ENCODE measurements around the gene PCNA. TPM values are rescaled to one million over a fixed set of nuclear protein-coding genes. Genes with fewer than 3 reads are reported as not detected.

The PCNA gene
- total RNA-seq, 4 donors from 2014 or later, result 21.9 to 60.0 (median 54.1) TPM

GRCh38 chr20:5140195-5140594 lies 20.4 kb upstream of the PCNA start:
- Histone ChIP-seq H3K4me3 (no peak overlapping the region), H3K9me3 (no peaks in the 10 kb centered on the region), H3K4me1 (peaks cover 25% of the 10 kb centered on the region), H3K36me3 (peaks cover 4% of the 10 kb centered on the region), H3K27me3 (no peaks in the 10 kb centered on the region), H3K27ac (no peak overlapping the region)
- TF ChIP-seq POLR2AphosphoS5 (IDR thresholded peaks at IDR 0.05), result no peak
- TF ChIP-seq EP300 (IDR thresholded peaks at IDR 0.05), result no peak
- TF ChIP-seq CTCF (IDR thresholded peaks at IDR 0.05), result no peak
- no peak for DNase-seq (ENCODE audit: low spot score in 2 of 2)

GRCh38 chr20:5136096-5136495 lies 16.3 kb upstream of the PCNA start:
- no peak for DNase-seq (ENCODE audit: low spot score in 2 of 2)
- no peak overlapping the region for H3K27ac ChIP-seq
- no peak for TF ChIP-seq POLR2AphosphoS5 (IDR thresholded peaks at IDR 0.05)
- TF ChIP-seq POLR2A (IDR thresholded peaks at IDR 0.05), result no peak
- TF ChIP-seq CTCF (IDR thresholded peaks at IDR 0.05), result no peak
- no peak for TF ChIP-seq EP300 (IDR thresholded peaks at IDR 0.05)
- no peaks in the 10 kb centered on the region for H3K36me3 ChIP-seq
- no peaks in the 10 kb centered on the region for H3K9me3 ChIP-seq
- H3K27me3 ChIP-seq, result no peaks in the 10 kb centered on the region
- H3K4me3 ChIP-seq, result no peak overlapping the region
- WGBS, result 55% methylated on average over 4 of the region's 4 CpGs
- peaks cover 29% of the 10 kb centered on the region for H3K4me1 ChIP-seq

- H3K36me3 ChIP-seq, result no peaks in the 10 kb centered on the region
- TF ChIP-seq EP300 (IDR thresholded peaks at IDR 0.05), result no peak
- 47% methylated on average over 4 of the region's 4 CpGs for WGBS
- no peak overlapping the region for H3K27ac ChIP-seq
- H3K27me3 ChIP-seq, result no peaks in the 10 kb centered on the region
- H3K9me3 ChIP-seq, result no peaks in the 10 kb centered on the region
- H3K4me3 ChIP-seq, result no peak overlapping the region
- no peak for DNase-seq (ENCODE audit: low spot score in 2 of 2)
- H3K4me1 ChIP-seq, result peaks cover 29% of the 10 kb centered on the region
These were observed 15.7 kb upstream of the PCNA start for GRCh38 chr20:5135363-5136012.

GRCh38 chr20:5133998-5134397 lies 14.2 kb upstream of the PCNA start:
- Histone ChIP-seq H3K27me3 (no peaks in the 10 kb centered on the region), H3K36me3 (no peaks in the 10 kb centered on the region), H3K9me3 (no peaks in the 10 kb centered on the region), H3K4me1 (peaks cover 37% of the 10 kb centered on the region), H3K4me3 (no peak overlapping the region), H3K27ac (no peak overlapping the region)
- TF ChIP-seq POLR2AphosphoS5 (IDR thresholded peaks at IDR 0.05) (no peak), POLR2A (IDR thresholded peaks at IDR 0.05) (no peak), CTCF (IDR thresholded peaks at IDR 0.05) (no peak), EP300 (IDR thresholded peaks at IDR 0.05) (no peak)
- 88% methylated on average over 6 of the region's 6 CpGs for WGBS
- no peak for DNase-seq (ENCODE audit: low spot score in 2 of 2)

- Histone ChIP-seq H3K9me3 (no peaks in the 10 kb centered on the region), H3K27ac (no peak overlapping the region), H3K4me3 (no peak overlapping the region), H3K27me3 (no peaks in the 10 kb centered on the region), H3K4me1 (peaks cover 49% of the 10 kb centered on the region), H3K36me3 (no peaks in the 10 kb centered on the region)
- TF ChIP-seq POLR2A (IDR thresholded peaks at IDR 0.05) (no peak), POLR2AphosphoS5 (IDR thresholded peaks at IDR 0.05) (no peak), EP300 (IDR thresholded peaks at IDR 0.05) (no peak), CTCF (IDR thresholded peaks at IDR 0.05) (no peak)
- 90% methylated on average over 5 of the region's 5 CpGs for WGBS
- DNase-seq (ENCODE audit: low spot score in 2 of 2), result no peak
These were observed 11.7 kb upstream of the PCNA start for GRCh38 chr20:5131502-5131901.

GRCh38 chr20:5128886-5129285 lies 9.1 kb upstream of the PCNA start:
- H3K36me3 ChIP-seq, result no peaks in the 10 kb centered on the region
- 75% methylated on average over 6 of the region's 6 CpGs for WGBS
- H3K27me3 ChIP-seq, result no peaks in the 10 kb centered on the region
- H3K9me3 ChIP-seq, result no peaks in the 10 kb centered on the region
- DNase-seq (ENCODE audit: low spot score in 2 of 2), result no peak
- no peak for TF ChIP-seq CTCF (IDR thresholded peaks at IDR 0.05)
- TF ChIP-seq POLR2AphosphoS5 (IDR thresholded peaks at IDR 0.05), result no peak
- TF ChIP-seq EP300 (IDR thresholded peaks at IDR 0.05), result no peak
- no peak for TF ChIP-seq POLR2A (IDR thresholded peaks at IDR 0.05)
- H3K4me3 ChIP-seq, result no peak overlapping the region
- no peak overlapping the region for H3K27ac ChIP-seq
- peaks cover 38% of the 10 kb centered on the region for H3K4me1 ChIP-seq
